SKM-1 (cell line): Measurements from ENCODE around the gene NME8.

Source experiments
- DNase-seq: peaks from one replicate; lab custom pipeline; 2025; ENCODE audit not compliant: unreplicated experiment; lab: John Stamatoyannopoulos, UW

The NME8 gene

DNA sequence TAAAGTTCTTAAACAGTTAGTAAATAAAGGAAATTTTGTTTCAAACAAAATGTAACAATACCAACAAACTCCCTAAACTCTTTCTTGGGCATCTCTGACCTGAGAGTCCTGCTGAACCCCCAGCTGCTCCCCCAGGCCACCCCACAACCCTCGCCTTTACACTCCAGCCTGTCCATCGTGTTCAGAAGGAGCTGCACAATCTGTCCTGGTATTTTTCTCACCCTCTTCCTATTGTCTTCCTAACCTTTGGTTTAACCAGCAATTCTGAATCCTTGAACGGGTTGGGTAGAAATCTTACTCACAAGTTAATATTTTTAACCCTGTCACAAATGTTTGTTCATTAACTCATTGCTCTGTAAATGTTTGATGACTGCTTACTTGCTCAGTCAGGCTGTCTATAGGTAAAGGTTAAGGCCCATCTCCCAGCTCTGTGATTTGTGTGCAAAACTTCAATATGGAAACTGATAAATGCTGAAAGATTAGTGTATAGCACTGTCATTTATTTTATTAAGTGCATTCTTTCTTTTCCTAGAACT, 51.4 kb downstream of the NME8 start:
- DNase-seq = no peak

DNA sequence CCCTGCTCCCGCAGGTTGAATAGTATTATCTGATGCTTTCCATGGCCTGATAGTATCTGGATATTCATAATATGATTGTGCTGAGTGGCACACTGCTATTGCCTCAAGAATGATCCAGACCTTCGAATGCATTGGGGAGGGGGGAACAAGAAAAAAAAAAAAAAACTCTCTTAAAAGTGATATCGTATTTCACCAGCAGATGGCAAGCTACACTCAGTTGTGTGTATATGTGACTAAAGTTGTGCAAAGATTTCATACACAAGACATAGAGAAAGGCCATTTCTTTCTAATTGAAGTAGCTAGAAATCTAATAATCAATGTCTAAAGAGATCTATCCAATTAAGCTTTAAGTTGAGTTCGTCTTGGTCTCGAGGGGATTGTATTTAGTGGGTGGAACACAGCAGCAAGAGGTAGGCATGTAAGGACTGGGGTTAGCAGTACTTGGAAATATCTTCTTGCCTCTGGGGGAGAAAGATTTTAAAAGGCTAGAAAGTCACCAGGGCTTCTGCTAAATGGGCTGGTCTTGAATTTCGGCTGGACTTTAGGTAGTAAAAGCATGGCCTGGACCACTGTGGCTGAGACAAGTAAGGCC, 52.9 kb downstream of the NME8 start:
- peak; percentile 2 for DNase-seq

DNA sequence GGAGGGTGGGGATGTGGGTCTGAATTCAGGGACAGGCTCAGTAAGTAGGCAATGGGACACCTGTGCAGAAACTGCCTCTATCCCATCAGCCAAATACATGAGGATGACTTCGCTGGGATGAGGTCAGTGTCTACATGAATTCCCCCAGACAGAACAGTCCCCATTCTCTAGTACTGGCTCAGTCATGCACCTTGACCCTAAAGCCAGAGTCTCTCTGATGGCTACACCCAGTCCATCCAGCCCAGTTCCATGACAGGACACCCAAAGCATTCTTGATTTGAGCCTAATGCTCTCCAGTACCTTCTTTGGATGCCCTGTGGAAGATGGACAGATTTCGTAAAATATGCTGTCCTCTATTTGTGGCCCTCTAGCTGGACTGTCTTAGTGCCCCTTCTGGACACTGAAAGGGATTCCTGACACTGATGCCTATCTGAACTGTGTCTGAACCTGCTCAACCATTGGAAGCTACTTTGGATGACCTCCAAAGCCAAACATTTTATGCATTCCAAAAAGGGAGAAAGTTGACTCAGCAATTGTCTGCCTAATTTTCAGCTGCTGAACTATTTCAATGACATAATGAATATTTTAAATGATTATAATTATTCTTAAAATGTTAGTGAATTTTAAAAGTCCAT, 53.6 kb downstream of the NME8 start:
- DNase-seq = no peak

DNA sequence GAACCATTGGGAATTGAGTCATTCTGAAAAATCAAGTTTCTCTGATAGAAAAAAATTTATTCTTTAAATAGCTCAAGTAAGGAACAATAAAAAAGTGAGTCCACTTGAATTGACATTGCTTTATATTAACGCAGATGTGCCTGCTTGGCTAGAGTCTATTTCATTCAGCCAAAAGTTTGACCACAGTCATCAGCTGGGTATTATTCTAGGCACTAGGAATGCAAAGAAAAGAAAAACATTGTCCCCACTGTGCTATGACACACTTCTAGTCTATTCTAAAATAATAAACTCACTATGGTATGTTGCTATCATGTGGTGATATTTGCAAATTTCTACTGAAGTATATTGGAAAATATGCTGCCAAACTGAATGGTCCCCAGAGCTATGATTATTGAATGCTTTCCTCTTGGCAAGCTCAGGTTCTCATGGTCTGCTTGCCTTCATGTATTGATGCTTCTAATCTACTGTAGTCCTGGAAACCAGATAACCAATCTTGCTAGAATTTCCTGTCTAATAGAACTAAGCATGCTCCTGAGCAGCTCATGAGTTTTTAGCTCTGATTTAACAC, 59.9 kb downstream of the NME8 start:
- DNase-seq = no peak

DNA sequence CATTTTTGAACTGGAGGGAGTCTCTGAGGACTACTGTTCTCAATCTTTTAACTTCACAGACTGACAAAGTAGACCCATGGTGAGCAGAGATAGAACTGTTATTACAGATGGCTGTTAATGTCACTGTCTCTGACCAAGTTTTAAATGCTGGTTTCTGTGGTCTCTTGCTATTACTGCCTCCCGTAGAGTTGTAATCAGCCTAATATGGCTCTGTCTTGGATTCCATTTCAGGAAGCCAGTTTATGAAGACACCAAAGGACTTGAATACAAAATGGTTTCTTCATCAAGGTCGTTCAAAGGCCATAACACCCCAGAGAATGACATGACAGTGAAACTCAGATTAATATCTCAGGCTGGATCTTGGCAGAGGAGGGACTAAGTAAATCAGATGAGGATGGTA, 64.4 kb downstream of the NME8 start:
- DNase-seq = no peak

DNA sequence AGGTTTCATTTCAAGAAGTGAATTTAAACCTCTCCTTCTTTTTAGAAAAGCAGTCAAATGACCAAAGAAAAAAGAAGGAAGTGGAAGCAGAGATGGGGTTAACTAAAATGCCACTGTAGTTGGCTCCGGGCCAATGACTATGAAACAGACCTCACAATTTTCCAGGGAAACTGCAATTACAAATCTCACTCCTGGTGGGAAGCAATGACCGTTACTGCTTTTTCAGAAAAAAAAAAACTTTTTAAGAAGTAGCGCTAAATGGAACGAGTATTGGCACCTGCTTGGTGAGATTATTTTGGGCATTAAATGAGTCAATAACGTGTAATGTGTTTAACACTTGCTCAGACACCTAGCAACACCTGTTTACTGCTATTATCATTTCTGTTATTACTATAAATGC, 67.0 kb downstream of the NME8 start:
- peak; percentile 48 for DNase-seq

DNA sequence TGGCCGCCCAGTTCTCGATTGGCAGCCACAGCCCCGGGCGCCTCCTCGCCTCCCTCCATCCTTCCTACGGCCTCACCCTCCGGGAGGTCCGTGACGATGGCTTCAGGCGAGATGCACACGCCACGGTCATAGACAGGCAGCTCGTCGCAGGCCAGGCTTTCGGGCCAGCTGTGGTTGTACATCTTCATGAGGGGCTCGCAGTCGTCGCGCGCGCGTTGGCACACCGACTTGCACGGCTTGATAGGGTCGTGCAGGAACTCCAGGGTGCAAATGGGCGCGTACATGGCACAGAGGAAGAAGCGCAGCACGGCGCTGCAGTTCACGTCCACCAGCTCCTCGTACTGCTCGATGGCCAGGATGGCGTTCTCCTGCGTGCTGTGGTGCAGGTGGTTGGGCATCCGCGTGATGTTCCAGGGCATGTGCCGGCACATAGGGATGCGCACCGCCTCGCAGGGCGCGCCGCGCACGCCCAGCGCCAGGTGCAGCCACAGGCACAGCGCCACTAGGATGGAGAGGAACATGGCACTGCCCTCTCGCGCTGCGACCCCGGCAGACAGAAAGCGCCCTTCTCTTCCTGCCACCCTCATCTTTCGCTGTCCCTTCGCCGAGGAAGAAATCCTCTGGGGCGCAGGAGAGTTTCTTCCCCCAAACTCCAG, 67.7 kb downstream of the NME8 start:
- peak; percentile 8 for DNase-seq

DNA sequence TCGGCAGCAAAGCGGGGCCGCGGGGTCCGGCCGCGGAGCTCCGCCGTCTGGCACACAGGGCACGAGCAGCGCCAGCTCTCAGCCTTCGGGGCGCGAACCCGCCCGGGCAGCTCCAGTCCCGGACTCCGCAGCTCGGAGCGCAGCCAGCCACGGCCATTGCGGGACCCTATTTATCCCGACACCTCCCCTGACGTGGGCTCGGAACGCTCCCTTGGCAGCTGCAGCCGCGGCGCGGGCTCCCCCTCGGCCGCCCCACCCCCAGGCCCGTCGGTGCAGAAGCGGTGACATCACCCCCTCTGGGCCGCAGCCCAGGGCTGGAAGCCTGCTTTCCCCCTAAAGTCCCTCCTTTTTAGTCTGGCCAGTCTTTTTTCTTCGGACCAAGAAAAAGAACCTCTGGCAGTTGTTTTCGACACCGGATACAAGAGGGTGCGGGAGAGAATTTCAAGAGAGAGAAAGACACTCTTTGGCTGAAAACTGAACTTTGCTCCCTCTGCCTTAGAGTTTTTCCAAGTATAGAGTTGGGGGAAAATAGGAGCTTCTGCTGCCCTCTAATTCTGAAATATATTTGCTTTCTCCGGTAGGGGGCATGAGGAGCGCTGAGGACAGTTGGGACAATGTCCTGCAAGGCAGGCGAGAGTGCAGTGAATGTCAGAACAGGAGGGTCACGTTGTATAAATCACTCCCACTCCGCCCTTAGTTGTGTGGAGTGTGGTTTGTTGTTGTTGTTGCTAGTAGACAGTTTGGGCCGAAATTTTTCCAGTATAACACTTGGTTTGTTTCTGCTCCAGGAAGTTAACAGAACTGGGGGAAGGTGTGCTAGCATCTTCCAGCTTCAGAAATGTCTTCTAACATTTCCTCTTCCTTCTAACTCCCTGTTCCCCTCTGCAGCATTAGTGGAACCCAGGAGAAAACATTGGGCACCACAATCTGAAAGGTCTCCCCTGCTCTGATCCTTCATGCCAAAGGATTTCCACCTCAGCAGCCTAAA, 68.6 kb downstream of the NME8 start, which contains the start of gene SFRP4:
TSS of gene SFRP4 (minus strand) at position 145 of the 988 bp plus-strand sequence. CDS start 280 bp downstream, outside the sequence.
- peak; percentile 56 for DNase-seq

DNA sequence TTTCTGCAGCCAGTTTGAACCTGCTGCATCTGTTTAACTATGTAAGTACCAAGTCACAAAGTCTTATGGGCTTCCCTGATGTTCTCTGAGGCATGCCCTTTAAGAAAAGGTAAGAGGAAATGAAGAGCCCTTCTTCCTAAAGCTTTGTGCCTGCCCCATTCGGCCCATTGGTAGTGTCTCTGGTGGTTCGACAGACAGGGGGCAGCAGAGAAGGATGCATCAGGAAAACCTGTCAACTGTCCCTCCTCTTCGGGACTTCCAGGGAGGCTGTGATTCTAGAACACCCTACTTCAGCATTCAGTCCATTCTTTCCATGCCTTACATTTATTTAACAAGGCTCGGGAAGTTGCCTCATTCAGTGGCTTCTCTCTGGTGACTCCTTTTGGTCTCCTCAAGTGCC, 70.1 kb downstream of the NME8 start:
- no peak for DNase-seq

DNA sequence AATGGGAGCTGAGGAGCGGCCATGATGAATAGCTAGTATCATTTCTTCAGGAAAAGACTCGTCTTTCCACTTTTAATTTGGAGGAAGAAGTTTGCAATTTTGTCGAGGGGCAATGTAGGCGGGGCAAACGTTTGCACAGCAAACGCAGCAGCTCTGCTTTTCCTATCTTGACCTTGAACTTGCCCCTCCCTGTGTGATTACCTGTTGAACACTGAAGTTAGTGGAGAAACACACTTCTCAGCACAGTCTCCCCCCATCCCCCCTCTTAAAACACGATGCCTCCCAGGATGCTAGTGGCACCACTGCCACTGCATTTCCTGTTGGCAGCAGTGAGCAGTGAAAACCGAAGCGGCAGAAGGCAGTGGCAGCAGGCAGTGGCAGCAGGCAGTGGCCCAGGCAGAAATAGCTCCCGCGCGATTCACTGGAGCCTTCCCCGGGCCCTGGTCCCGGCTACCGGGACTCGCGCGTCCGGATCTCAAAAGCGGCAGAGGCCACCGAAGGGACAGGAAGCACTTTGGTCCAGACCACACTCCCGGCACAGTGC, 72.0 kb downstream of the NME8 start, which contains the start of gene EPDR1:
TSS of gene EPDR1 (plus strand) at position 336 of the 544 bp plus-strand sequence. CDS start 300 bp downstream, outside the sequence.
- DNase-seq = peak; percentile 34

DNA sequence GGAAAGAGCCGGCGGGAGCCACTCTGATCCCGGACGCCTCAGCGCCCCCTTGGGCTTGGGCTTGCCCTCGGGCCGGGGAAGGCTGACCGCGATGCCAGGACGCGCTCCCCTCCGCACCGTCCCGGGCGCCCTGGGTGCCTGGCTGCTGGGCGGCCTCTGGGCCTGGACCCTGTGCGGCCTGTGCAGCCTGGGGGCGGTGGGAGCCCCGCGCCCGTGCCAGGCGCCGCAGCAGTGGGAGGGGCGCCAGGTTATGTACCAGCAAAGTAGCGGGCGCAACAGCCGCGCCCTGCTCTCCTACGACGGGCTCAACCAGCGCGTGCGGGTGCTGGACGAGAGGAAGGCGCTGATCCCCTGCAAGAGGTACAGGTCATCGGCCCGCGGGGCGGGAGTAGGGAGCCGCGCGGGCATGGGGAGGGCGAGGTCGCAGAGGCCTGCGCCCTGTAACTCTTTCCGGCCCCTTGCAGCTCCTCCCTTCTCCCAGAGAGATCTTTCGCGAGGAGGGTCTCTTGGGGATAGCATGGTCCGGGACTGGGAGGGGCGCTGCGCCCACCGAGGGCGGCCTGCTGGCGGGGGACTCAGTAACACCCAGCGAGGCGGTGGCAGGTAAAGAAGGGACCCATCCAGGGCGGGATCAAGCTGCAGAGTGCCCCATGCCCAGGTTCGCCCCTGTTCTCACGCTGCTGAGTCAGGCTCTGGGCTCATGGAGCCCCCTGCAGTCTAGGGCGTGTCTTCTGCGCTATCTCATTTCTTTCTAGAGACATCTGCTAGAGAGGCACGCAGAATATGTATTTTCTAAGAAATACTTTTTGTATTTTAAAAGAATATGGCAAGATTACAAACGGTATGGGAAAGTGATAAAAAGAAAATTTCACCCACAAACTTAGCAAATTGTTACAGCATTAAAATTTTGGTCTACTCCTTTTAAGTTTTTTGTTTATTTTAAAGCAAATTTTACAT, 72.7 kb downstream of the NME8 start:
- DNase-seq = peak; percentile 25

DNA sequence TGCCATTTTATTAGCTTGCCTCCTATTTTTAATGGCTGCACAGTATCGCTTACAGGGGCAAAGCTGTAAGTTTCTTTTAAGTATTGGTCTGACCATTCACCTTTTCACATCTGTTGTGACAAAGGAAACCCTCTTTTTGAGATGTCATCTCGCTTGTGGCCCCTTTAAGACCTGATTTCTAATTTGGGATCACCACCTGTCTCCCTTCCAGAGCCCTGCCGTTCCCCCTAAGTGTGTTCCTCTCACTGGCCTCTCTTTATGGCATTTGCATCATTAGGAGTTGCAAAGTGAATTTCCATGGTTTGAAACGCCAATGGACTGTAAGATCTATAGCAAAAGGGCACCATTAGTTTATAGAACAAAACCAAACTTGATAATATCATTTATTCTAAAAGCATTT, 73.5 kb downstream of the NME8 start:
- DNase-seq = no peak

DNA sequence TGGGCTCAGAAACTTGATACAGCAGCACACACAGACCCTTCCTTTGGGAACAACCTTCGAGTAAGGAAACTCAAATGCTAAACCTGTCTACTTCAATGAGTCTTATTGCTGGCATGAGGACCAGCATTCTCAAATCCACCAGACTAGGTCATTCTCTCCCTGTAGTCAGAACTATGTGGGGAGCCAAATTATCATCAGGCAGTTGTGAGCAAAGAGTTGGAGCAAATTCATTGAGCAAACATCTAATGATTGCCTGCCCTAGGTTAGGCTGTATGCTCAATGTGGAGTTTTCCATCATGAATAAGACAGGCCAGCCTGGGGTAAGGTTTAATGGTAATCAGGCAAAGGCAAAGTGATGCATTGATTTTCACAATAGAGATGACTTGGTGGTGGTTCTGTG, 75.6 kb downstream of the NME8 start:
- DNase-seq = no peak

DNA sequence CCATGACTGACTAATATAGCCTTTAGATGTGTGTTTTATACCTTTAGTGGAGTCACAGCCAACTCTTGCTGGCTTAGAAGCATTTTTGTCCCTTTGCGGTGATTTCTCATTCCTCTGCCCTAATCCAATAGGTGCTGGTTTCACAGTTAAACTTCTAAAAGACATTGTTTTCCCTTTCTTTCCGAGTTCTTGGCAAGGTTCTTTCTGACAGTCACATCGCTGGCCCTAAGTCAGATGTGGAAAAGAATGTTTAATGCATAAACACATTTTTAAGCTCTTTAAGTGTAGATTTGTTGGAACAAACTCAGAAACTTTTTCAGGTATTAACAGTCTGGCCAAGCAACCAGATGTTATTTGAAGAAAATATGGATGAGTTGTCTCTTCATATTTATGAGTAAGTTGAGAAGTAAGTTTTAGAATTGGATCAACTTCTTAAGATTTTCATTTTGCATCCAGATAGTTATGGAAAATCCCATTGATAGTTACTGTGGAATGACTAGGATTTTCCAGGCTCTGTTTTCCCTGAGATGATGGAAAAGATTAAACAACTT, 76.2 kb downstream of the NME8 start:
- DNase-seq = no peak

DNA sequence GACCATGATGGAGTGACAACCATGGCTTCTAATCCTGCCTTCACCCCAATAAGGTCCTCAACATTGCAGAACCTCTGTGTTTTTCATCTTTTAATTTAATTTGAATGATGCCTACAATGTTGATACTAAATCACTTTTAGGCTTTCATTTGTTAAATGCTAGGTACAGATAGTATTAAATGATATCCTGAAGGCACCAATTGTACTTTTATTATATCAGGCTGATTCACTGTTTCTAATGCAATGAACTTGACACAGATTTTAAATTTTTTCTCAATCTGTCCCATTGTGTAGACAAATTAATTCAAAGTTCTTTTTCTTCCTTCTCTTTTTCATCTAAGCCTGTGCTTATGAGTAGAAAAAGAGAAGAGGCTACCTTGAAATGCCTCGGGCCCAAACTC, 77.2 kb downstream of the NME8 start:
- no peak for DNase-seq

DNA sequence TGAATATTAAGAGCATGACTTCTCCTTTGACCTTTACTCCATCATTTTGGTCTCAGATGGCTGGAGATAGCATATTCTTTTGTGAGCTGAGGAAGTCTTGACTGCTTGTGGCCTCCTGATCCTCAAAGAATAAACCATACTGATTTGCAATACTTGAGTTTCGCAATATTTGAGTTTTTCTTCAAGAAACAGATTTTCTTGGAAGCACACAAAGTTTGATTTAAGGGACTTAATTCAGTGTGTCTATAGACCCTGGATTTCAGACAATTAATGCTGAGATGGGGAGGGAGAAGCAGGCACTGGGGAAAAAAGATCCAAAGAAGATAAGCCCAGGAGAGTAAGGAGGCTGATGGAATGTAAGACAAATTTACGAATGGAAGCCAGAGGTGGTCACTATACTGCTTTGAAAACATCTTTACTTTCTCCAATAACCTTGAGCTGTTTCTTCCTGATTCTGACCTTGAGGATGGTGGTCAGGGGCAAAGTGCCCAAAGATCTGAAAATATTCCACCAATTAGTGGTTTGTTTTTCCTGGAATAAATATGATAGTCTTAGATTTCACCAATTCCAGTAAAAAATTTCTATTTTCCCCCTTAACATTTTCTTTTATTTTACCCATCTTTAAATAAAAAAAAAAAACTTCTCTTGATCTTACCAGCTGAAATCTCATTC, 79.5 kb downstream of the NME8 start:
- no peak for DNase-seq

DNA sequence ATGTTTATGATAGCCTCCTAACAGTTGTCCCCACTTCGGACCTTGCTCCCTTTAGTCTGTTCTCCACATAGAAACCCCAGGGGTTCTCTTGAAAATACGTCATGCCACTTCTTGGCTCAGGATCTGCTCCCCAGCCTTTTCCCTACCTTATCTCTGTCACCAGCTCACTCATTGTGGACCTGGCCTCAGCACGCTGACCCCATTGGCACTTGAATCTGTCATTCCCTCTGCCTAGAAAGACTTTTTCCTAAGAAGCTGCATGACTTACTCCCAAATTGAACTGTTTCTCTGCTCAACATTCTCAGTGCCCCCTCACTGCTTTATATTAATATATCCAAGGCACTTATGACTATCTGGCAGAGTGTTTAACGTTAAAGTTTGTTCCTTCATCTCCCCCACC, 80.5 kb downstream of the NME8 start:
- DNase-seq = no peak

DNA sequence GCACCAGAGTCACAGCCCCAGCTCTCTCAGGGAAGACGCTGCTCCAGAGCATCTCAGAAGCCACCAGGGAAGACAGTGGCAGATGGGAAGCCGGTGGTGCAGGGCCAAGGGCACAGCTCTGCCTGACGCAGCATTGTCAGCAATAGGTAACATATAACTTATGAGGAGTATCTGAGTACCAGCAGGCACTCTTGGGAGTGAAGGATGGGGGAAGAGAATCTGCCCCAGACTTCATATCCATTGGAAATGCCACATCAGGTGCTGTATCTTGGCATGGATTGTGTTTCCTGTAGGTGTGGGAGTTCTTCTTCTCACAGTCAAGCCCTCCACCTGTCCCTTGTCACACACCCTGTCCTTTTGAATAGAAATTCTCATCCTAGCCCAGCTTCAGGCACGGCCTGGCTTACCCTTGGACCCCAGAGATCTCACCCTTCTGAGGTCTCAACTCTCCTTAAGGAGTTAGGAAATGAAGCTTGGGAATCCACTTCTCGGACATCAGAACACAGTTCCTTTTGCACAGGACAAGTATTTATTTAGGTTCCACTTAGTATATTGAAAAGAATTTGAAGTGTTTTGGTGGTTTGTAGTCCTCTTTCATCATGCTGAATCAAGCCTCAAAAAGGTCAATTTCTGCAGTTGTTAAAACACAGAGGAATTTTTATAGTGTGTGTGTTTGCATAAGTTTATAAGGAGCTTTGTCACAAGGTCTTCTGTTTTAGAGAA, 82.0 kb downstream of the NME8 start:
- DNase-seq = no peak
